Fibroblast of skin of abdomen (primary cell): ENCODE data around the gene DHPS.

Experiments used
- DNase-seq: peaks from one replicate; pipeline ENCODE4 v3.0.0-alpha.2; 2013

The DHPS gene

DNA sequence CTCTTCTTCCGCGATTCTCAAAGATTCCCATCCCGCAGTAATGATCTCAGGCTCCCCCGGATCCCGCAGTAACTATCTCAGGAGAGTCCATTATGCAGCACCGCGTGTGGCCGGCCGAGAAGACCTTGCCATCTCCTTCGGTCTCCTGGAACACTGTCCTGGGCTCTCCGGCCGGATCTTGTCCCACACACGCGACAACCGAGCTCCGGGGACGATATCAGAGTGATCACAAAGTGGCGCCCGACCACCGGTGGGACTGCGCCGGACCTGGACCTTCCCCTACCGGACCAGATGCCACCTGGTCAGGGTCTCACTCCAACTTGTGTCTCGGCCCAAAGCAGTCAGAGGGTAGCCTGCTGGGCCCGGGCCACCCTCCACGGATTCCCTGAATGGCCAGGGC, 39.2 kb downstream of the DHPS start:
- DNase-seq, result no peak

DNA sequence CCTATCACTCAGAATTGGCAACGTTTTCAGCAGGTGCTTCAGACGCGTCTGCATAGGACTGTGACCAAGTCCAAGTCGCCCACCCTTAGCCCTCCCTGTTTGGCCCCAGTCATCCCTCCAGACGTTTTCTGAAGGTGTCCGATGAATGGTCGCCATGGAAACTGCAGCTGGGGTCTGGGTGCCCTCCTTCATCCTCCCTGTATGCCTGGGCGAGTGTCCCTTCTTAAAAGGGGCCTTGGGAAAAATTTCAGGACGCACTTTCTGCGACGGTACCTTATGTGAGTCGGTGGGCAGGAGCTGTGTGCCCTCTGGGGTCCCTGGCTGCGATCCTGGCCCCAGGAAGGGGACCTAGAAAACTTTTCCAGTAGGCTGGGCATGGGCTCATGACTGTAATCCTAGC, 40.2 kb downstream of the DHPS start:
- DNase-seq, result no peak

DNA sequence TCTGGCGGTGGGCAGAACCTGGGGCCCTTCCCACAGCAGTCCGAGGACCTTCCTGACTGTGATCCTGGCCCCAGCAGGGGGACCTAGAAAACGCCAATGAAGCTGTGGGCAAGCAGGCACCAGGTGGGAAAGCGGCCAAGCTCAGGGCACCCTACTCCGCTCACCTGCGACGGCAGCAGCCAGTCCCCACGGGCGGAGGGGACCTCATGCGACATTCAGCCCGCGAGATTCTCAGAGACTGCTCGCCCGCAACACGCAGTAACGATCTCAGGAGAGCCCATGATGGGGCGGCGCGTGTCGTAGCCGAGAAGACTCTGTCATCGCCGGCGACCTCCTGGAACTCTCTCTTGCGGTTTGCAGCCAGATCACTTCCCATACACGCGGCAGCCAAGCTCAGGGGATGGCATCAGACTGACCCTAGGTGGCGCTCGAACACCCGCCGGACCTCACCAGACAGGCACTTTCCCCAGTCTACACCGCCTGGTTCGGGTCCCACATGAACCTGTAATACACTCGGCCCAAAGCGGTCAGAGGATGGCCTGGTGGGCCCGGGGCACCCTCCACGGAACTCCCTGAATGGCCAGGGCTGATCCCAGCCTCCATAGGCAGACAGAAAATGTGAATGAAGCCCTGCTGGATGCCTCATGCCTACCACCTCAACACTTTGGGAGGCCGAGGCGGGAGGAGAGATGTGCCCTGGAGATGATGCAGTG, 41.6 kb downstream of the DHPS start:
- peak; percentile 76 for DNase-seq

DNA sequence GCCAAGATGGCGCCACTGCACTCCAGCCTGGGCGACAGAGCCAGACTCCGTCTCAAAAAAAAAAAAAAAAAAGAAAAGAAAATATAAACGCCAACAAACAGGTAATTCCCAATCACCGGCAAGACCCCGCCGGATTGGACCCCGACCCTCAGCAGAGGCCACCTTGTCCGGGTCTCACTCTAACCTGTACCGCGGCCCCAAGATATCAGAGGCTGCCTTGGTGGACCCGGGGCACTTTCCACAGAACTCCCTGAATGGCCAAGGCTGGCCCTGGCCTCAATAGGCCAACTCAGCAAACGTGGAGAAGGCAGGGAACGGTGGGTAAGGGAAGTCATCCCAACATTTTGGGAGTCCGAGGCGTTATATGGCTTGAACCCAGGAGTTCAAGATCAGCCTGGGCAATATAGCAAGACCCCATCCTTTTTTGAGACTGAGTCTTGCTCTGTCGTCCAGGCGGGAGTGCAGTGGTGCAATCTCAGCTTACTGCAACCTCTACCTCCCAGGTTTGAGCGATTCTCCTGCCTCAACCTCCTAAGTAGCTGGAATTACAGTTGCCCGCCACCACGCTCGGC, 43.0 kb downstream of the DHPS start:
- no peak for DNase-seq

DNA sequence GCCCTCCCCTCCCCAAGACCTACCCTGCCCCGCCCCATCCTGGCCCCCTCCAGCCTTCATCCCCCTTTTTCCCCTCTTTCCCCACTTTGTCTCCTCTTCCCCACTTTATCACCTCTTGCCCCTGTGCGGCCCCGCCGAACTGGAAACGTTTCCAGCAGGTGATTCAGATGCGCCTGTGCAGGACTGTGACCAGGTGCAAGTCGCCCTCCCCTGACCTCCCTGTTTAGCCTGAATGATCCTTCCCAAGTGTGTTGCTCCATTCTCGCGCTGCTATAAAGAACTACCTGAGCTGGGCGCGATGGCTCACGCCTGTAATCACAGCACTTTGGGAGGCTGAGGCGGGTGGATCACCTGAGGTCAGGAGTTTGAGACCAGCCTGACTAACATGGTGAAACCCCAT, 45.0 kb downstream of the DHPS start:
- DNase-seq, result no peak

DNA sequence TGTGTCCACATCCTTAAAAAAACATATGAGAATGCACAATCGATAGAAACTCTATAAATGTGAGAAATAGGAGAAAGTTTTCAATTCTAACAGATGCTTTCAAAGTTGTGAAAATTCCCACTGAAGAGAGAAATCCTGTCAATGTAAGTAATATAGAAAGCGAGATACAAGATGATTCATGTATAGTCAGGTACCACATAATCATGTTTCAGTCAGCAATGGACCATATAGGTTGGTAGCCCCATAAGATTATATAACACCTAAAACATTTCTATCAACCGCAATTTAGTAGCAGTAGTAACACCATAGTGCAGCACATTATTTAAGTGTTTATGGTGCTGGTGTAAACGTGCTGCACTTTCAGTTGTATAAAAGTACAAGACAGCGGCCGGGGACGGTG, 52.5 kb downstream of the DHPS start:
- DNase-seq, result no peak

DNA sequence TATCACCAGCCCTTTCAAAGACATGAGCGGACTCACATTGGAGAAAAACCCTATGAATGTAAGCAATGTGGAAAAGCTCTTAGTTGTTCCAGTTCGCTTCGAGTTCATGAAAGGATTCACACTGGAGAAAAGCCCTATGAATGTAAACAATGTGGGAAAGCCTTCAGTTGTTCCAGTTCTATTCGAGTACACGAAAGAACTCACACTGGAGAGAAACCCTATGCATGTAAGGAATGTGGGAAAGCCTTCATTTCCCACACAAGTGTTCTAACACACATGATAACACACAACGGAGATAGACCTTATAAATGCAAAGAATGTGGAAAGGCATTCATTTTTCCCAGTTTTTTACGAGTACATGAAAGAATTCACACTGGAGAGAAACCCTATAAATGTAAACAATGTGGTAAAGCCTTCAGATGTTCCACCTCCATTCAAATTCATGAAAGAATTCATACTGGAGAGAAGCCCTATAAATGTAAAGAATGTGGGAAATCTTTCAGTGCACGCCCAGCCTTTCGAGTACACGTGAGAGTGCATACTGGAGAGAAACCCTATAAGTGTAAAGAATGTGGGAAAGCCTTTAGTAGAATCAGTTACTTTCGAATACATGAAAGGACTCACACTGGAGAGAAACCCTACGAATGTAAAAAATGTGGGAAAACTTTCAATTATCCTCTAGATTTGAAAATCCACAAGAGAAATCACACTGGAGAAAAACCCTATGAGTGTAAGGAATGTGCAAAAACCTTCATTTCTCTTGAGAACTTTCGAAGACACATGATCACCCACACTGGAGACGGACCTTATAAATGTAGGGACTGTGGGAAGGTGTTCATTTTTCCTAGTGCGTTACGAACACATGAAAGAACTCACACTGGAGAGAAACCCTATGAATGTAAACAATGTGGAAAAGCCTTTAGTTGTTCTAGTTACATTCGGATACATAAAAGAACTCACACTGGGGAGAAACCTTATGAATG, 53.3 kb downstream of the DHPS start:
- DNase-seq, result peak; percentile 12

DNA sequence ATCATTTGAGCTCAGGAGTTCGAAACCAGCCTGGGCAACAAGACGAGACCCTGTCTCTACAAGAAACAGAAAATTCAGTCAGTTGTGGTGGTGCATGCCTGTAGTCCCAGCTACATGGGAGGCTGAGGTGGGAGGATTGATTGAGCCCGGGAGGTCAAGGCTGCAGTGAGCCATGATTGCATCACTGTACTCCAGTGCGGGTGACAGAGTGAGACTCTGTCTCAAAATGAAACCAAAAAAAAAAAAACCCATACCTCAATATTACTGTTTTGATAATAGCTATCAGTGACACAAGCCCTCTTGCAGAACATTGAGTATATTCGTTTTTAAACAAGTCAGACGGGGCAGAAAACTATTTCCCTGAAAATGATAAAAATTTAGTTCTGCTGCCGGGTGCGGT, 54.7 kb downstream of the DHPS start:
- no peak for DNase-seq
